NCI-H2081 (cell line): ENCODE measurements around the gene ALKAL2.

Source experiments
- DNase-seq, 2 experiments: peaks; one replicate each; lab custom pipeline; 2025; lab: John Stamatoyannopoulos, UW

ALKAL2 gene

DNA sequence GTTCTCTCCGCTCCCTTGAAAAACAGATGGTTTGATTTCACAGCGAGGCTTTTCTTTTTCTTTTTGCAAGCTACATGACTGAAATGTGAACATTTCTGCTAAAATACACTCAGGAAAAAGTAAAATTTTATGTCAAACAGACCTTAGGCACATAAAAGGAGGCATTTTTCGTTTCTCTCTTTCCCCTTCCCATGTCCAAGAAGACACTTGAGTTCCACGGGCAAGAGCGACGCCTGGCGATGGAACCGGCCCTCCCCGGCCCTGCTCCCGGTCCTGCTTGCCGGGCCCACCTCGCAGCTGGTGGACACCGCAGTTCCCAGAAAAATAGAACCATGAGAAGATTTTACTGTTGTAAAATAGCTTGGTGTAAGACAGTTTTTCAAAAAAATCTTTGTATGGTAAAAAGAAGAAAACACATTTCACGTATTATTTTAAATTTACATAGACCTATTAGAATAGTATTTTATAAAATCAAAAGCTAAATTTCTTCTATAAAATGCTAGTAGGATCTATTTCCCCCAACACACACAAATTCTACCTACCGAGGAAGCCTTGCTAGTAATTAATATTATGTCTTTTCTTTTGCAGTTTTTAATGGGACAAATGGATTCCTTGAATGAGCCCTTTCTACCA lies 2.3 kb upstream of the ALKAL2 start:
- DNase-seq, result peak; percentile 33 to 76

DNA sequence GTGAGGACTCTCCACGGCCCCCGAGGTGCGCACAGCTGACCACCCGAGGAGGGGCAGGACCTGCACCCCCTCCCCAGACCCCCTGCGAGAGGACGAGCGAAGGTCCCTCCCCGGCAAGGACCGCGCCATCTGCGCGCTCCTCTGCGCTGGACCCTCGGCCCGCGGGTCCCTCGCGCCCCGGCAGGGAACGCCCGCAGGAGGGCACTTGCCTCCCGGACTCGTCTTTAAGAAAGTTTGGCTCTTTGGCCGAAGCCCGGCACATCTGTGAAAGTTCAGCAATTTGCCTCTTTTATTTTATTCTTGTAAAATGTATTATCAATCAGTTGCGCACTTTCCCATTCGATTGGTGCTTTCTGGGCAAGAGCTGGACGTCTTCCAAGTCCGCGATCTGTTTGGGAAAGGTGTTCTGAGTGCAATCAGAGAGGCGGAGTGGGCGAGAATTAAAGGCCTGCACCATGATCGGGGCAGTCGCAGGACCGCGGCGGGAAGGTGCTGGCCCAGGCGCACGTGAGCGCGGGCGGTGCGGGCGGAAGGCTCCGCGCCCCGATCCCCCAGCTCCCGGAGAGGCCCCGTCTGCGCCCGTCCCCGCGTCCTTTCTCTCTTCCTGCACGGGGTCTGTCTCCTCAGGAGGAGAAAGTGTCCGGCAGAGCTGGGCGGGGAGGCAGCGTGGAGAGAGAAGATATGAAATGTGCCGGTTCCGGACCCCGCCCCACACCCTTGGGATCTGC lies 1.6 kb upstream of the ALKAL2 start:
- DNase-seq, result peak in 1 of 2 experiments; percentile 28

DNA sequence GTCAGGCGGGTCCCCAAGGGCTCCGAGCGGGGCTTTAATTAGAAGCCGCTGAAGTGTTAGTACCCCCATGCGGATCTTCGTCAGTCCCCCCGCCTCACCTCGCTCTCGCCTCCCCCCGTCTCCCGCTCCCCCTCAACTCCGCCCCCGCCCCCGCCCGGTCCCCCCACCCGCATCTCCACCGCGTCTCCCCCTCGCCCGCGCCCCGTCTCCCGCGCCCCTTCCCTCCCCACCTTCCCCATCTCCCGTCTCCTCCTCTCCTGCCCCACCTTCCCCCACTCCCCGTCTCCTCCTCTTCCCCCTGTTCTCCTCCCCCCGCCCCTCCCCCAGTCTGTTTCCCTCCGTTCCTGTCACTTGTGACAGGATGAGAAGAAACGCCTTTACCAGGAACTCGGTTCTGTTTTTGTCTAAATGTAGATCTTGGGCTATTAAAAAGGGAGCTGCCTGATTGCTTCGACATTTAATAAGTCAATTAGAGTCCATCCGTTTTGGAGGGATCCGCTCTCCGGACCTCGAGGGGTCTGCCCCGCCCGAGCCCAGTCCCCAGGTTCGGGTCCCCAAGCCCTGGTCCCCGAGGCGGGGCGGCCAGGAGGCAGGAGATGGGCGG lies 969 bp upstream of the ALKAL2 start:
- DNase-seq, result no peak

DNA sequence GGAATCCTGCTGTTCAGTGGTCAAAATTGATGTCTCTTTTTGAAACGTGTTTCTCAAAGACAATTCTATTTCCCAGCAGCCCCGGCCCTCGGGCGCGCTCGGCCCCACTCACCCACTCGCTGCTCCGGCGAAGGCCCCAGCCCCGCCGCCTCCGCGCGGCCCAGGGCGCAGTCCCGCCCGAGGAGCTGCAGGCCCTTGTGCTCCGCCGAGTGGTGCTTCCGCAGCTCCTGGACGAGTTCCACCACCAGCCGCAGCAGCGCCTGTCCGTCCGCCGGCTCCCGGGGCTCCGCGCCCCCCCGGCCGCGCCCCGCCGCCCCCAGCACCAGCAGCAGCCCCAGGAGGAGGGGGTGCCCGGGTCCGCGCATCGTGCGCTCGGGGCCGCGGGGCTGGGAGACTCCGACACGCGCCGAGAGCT lies 413 bp downstream of the ALKAL2 start:
- DNase-seq, result no peak

DNA sequence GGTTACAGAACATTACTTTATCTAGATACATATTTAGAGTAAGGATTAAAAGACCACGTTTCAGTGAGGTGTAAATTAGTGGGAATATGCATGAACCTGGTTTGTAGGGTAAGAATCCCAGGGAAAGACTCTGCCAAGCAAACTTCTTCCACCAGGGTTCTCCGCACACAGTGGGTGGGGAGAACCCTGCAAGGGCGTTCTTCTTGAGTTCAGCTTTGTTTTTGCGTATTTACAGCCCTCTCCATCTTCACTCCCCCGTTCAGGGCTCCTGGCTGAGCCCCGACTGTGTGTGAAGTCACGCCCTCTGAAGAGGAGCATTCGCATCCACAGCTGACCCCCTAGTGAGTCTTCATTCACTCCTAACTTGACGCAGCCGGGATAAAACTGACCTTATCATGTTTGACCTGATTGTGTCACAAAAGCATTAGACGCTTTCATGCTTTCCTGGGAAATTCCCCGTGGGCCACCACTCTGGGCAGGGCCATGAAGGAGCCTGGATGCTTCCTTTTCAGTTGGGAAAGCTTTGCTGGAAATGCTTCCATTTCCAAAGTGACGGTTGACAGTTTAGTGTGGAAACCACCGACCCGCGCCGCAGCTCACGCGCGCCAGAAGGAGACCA lies 1.0 kb downstream of the ALKAL2 start:
- DNase-seq, result no peak

DNA sequence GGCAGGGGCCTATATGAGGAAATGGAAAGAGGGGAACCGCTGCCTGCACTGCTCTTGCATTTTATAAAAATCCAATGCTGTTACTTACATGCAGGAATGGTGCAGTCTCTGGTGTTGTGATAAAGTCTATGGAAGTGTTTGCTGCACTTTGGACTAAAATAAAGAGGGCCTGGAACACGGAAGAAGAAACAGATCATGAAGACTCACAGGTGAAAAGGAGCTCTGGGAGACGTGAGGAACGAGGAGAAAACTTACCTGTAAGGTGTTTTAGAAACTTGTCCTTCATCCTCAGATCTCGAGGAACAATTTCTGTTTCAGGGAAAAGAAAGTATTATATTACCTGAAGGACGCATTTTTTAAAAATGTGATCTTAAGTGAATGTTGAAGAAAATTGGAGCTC lies 1.9 kb downstream of the ALKAL2 start:
- DNase-seq, result no peak

DNA sequence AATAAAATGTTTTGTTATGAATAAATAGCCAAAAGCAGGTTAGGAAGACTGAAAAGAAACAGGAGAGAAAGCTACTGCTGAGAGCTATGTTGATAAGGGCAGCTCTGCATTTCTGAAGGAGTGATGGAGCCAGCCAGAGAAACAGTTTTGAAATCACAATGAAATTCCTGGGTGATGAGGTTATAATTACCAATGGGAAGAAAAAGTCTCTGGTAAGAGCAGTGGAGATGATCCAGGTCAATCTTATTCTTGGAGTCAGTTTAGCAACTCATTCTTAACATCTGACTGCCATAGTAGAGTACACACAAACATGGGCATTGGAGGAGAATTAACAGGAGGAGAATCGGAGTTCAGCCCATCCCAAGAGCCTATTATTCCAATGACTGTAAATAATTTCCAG lies 2.4 kb downstream of the ALKAL2 start:
- no peak for DNase-seq

DNA sequence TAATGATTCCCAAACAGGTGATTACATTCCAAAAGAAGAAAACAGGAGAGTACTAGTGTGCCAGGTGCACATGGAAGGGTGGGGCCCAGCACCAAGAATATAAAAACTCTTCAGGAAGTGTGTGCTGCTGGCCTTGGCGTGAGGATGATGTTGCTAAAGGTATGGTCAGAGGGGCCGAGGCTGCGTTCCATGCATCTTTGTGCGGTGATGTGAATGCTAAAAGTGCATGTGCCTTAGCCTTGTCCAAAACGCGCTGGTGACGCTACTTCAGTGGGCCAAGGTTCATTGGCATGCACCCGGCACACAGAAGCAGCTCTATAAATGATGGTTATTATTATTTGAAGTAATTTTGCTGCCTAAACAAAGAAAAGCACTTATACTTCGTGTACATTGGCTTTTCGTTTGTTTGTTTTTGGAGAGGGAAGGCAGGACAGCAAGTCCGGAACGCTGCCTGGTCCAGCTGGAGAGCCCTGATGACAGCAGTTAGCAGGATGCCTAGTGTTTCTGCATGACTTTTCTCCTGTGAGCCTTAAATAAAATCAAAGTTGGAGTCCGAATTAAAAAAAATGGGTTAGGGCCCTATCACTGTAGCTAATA lies 2.9 kb downstream of the ALKAL2 start:
- DNase-seq, result peak in 1 of 2 experiments; percentile 52

DNA sequence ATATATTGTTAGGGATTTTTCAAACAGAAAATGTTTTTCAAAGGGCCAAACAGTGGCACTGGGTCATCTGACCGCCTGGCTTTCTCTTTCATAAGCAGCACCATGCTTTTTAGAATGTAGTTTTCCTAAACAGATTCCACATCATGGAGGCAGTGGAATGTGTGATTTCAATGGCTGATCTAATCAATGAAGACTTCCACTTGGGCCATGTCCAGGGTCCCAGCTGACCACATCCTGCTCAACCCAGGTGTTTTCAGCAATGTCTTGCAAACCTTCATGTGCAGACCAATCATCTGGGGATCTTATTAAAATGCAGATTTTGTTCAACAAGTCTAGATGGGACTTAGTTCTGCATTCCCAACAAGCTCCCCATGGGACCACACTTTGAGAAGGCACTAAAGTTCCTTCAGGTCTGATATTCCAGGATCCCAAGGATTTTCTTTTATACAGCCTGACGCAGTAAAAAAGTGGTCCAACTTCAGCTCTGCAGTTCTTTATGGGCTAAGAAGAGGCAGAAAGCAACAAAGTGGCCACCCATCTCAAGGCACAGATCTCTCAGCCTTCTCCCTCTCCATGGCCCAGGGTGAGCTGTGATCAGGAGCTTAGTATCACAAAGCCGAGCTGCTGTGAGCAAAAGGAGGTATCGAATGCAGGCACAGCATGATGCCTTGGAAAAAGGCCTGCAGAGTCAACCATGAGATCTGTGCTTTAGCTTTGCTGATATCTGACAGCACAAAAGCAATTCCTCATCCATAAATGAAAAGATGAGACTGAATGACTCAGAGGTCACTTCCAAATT lies 3.7 kb downstream of the ALKAL2 start:
- peak in 1 of 2 experiments; percentile 22 for DNase-seq

DNA sequence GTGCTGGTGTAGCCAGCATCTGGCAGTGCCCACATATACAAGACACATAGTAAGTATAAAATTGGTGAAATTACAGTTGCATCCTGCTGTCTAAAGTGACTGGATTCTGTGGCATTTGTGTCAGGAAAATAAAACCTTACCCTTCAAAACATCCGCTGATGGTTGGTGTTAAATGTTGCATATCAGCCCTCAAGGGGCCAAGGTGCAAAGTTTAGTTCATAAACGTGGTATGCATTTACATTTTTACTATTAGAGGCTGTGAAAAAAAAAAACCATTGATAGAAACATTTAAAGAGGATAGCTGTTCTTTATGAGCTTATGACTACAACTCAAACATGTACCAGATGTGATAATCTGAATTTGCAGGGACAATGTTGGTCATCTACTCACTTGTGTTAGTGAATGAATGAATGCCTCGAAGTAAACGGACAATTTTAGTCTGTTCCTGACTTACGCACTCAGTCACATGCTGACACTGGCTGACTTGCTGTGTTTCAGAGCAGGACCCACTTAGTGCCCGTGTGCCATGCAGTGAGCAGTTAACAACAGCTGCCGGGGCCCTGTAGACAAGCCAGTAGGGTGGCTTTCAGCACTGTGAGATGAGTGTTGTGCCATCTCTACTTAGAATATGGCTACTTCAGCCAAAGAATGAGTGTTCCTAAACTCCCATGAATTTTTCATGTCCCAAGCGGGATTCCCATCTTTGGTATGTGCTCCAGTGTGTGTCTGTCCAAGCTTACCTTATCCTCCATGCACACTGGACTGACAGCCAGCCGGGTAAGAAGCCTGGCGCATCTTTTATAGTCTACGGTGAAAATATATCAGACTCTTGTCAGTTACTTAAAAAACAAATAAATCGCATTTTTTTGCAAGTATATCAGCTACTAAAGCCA lies 5.3 kb downstream of the ALKAL2 start:
- no peak for DNase-seq

DNA sequence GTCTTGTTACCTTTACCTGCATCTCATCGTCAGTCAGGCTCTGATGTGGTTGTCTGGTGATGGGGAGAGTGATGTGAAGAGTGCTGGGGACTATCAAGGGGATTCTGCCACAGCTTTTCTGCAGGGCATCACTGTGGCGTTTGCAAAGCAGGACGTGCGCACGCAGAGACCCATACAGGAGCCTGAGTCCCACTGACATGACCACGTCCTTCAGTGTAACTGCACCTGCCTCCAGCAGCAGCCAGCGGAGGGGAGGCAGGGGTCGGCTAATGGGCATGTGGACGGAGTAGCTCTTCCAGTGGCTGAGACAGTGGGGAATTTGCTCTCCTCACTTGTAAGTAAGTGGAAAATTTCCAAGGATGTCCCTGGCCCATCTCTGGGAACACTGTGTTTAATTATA lies 6.5 kb downstream of the ALKAL2 start:
- DNase-seq, result no peak

DNA sequence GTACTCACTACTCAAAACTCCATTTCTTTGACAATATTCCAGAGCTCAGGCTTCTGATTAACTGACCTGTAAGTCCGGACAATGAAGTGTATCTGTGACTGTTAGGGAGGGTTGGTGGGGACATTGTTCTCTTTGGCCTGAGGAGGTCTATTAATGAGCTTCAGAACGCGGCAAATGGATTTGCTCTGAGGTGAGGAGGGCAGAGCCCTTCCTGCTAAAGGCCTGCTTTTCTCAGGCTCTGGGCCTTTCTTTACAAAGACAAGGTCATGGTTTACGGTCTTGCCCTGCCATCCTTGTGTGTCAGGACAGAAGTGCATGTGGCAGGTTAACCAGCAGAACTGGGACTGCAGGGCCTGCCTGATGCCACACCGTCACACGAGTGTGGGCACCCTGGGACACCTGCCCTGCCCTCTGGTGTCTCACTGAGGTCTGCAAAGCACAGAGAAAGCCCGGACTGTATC lies 7.2 kb downstream of the ALKAL2 start:
- DNase-seq, result no peak

DNA sequence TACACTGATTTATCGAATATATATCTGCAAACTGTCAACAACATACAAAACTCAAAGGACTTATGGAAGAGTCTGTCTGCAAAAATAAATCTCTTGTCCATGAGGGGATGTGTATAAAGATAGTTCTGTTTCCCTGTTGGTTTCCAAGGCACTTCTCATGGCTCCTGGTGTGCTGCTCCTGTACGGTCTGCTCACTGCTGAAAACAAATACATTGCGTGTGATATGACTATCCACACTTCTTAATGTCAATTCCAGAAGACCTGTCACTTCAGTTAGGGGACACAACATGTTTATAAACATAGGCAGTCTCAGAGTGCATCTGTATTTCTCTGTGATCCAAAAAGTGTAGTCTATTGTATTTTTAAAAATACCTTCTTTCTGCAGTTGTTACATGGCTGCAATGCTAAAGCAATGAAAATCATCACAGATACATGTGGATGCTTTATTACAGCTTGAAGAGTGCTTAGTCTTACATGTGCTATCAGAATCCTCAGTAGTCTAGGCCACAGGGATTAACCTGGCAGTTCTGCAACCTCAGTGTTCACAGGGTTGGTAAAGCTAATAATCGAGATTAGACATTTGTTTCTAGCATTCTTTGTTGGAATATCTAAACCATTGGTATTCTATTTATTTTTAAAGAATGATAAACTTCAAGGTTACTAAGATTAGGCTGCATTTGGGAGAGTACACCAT lies 7.8 kb downstream of the ALKAL2 start:
- DNase-seq, result no peak

DNA sequence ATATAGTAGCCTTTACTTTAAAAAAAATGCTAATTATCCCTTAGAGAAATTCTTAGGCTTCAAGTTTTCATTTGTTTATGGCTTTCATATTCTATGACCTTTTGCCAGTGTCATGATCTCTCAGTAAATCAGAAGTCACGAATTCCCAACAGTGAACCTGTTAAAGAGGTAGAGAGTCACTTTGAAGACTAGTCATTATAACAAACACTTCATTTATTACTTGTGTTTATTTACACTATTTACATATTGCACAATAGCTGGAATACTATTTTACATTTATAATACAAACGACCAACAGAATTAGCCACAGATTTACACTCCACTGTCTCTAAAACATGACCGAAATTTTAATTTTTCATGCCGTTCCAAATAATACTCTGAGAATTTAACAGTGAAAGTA lies 8.5 kb downstream of the ALKAL2 start:
- DNase-seq, result no peak

DNA sequence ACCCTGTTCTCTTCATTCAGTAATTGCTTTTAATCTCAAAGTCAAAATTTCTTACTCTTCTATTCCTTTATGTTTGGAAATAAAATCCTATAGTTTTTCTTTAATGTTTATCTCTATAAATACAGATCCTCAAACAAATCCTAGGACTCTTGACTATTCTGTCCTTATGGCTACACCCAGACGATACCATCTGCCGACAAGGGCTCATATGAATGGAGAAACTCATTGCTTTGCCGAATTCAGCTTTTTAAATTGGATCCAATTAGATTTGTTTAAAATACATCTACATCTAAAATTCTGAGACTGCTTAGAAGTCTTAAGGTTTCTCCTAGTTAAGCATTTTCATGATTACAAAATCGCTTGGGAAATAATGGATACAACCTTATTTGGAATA lies 9.0 kb downstream of the ALKAL2 start:
- no peak for DNase-seq

DNA sequence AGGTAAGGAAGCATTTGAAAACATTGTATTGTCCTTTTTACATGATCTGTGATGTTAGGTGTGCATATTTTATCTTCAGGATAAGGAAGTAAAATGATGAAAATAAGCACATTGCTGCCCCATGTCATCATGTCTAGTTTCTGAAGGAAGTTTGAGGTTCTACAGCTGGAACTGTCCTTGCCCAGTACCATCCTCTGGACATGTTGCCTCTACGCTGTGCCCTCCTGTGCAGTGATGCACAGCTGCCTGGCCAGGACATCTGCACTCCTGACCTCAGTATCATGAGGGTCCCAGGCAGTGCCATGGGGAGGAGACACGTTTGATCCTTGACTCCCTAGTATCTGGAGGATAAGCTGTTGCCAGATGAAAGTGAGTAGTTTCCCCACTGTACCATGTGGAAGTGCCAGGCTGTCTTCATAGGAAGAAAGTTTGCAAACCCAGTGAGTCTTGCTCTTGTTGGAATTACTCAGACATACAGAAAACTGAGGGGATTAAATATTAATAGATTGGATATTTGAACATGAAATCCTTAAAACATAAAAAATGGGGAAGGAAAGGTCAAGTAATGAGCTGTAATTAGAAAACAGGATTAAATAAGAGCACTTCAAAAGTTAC lies 9.5 kb downstream of the ALKAL2 start:
- DNase-seq, result no peak

DNA sequence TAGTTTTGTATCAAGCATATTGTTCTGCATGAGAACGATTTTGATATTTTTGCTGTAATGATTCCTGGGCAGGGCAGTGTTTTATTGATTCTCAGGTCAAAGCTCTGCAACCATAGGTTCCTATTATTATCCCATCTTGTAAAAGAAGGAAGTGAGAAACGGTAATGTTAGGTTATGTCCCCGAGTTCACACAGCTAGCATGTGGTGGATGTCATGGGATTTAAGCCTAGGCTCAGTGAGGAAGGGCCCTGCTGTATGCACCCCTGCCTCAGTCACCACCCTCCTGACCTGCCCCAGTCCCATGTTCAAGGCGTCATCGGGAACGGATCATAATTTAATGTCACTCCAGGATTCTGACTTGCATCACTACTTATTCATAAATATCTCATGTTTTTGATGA lies 12.4 kb downstream of the ALKAL2 start:
- no peak for DNase-seq

DNA sequence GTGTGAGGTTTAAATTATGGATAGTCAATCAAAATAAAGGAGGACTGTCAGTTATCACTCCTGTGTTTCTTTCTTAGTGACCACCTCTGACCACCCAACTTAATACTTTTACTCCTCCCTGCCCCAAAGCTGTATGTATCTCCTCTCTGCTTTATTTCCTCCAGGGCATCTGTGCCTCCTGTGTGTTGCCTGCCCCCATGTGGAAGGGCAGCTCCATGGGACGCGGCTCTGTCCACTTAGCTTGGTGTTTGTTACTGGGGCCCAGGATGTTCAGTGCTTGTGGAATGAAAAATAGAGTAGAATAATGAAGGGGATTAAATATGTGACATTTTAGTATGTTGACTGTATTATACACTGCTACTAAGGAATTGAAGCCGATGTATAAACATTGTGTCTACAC lies 13.4 kb downstream of the ALKAL2 start:
- no peak for DNase-seq

DNA sequence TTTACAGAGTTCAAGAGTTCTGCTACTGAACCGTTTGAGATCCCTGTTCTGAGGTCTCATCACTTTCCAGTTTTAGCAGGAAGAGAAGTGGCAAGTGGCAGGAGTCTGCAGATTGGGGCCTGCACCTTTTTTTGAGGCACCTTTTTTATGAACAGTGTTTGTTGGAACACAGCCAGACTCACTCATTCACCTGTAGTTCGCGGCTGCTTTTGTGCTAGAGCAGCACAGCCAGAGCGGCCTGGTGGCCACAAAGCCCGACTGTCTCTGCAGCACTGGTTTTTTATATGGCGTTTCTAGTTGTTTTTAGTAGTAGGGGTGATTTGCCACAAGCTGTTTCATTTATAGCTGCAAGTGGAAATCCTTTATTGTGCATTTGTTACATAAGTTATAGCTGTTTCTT lies 14.6 kb downstream of the ALKAL2 start:
- peak; percentile 59 to 82 for DNase-seq

DNA sequence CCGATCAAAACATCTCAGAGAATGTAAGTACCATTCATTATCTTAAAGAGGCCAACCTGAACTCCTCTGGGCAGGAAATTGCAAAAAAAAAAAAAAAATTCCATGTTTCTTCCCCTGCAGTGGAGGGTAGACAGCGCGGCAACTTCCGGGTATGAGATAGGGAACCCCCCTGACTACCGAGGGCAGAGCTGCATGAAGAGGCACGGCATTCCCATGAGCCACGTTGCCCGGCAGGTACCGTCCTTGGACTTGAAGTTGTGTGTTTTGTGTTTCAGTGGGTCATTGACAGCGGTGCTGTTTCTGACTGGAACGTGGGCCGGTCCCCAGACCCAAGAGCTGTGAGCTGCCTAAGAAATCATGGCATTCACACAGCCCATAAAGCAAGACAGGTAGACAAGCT lies 16.0 kb downstream of the ALKAL2 start:
- no peak for DNase-seq
